Stimulated activated CD8-positive, alpha-beta memory T cell treated with anti-CD3 and anti-CD28 coated beads, Interleukin-7, amount 100 ng/mL, for 4 hours (primary cell): ENCODE data around the gene SYTL3.
"Not testable (repeated sequence)": the region's sequence is repeated elsewhere in the genome, so short reads cannot be mapped to it uniquely, and the experiment has no call there.

Experiments
- DNase-seq, 2 donors: peaks; one replicate each; pipeline ENCODE4 v3.0.0-alpha.2; 2020; ENCODE audit warnings: low read depth in 2 of 2

Gene SYTL3

GRCh38 chr6:158640519-158640918, 9.3 kb upstream of the SYTL3 start:
- DNase-seq, result no peak

GRCh38 chr6:158642097-158642601, 7.7 kb upstream of the SYTL3 start:
- DNase-seq, result no peak

GRCh38 chr6:158643836-158644230, 6.0 kb upstream of the SYTL3 start:
- no peak for DNase-seq

- peak; percentile 70 to 81 for DNase-seq
Observed at GRCh38 chr6:158644231-158645063, 5.4 kb upstream of the SYTL3 start, which contains the start of gene DYNLT1. TSS of gene DYNLT1 (minus strand) at chr6:158644743. CDS start at chr6:158644708, 35 bp downstream.

- no peak for DNase-seq
Observed at GRCh38 chr6:158645064-158646022, 4.5 kb upstream of the SYTL3 start.

GRCh38 chr6:158646023-158646910, 3.6 kb upstream of the SYTL3 start:
- no peak for DNase-seq

GRCh38 chr6:158647501-158647900, 2.4 kb upstream of the SYTL3 start:
- DNase-seq, result no peak

- no peak for DNase-seq
Observed at GRCh38 chr6:158648682-158649131, 1.1 kb upstream of the SYTL3 start.

- not testable (repeated sequence) for DNase-seq
Observed at GRCh38 chr6:158651981-158652737, 2.3 kb downstream of the SYTL3 start.

GRCh38 chr6:158653577-158654354, 3.9 kb downstream of the SYTL3 start:
- DNase-seq, result peak; percentile 84 to 91

GRCh38 chr6:158654498-158654897, 4.6 kb downstream of the SYTL3 start:
- no peak for DNase-seq

- DNase-seq, result no peak
Observed at GRCh38 chr6:158654960-158655489, 5.2 kb downstream of the SYTL3 start.

- DNase-seq, result no peak
Observed at GRCh38 chr6:158655569-158656450, 6.0 kb downstream of the SYTL3 start.

- DNase-seq, result not testable (repeated sequence)
Observed at GRCh38 chr6:158656986-158657385, 7.1 kb downstream of the SYTL3 start.

GRCh38 chr6:158660333-158660754, 10.5 kb downstream of the SYTL3 start:
- DNase-seq, result no peak

GRCh38 chr6:158661156-158661685, 11.4 kb downstream of the SYTL3 start:
- DNase-seq, result no peak

- no peak for DNase-seq
Observed at GRCh38 chr6:158662607-158662953, 12.7 kb downstream of the SYTL3 start.
